T-helper 1 cell treated with Interleukin-12 subunit alpha and Interleukin-12 subunit beta and Interleukin-4 antibody, amounts not matched to agents 30 ng/mL and 1 ng/mL, for 36 hours (primary cell): ENCODE measurements around the gene XYLT2. TPM values are rescaled to one million over a fixed set of nuclear protein-coding genes. Genes with fewer than 3 reads are reported as not detected.

ENCODE experiments used
- intact Hi-C: fragments of 100-400 bp; cut with micrococcal nuclease; formaldehyde crosslinking; loops from one replicate; pipeline ENCODE4 v1.15.1; 2024
- total RNA-seq: library from RNA; stranded (reverse); gene quantifications from 2 replicates; pipeline ENCODE4 v1.2.3, GENCODE V29; 2022

XYLT2 gene
- total RNA-seq, 1 donor from 2014 or later: 31.1 TPM

GRCh38 chr17:50348522-50349242 lies 2.8 kb downstream of the XYLT2 start:
- intact Hi-C loops: loop anchor here (5.0 kb wide), 2 partner anchors 134 to 196 kb away; partner anchors contain the start of gene PPP1R9B

- intact Hi-C loops: loop anchor here (5.0 kb wide), 2 partner anchors 133 to 197 kb away; partner anchors contain the start of gene PPP1R9B
Measured at GRCh38 chr17:50349243-50349600, 3.3 kb downstream of the XYLT2 start.

GRCh38 chr17:50350733-50351132 lies 4.8 kb downstream of the XYLT2 start:
- intact Hi-C loops: no loop called here

GRCh38 chr17:50352072-50352692 lies 6.3 kb downstream of the XYLT2 start:
- intact Hi-C loops: no loop called here

- intact Hi-C loops: no loop called here
Measured at GRCh38 chr17:50352693-50353599, 7.0 kb downstream of the XYLT2 start.

GRCh38 chr17:50353600-50354195 lies 7.8 kb downstream of the XYLT2 start:
- intact Hi-C loops: no loop called here

- intact Hi-C loops: no loop called here
Measured at GRCh38 chr17:50354198-50354597, 8.3 kb downstream of the XYLT2 start.

- intact Hi-C loops: no loop called here
Measured at GRCh38 chr17:50354776-50355175, 8.8 kb downstream of the XYLT2 start.

- intact Hi-C loops: no loop called here
Measured at GRCh38 chr17:50355336-50355700, 9.4 kb downstream of the XYLT2 start.

GRCh38 chr17:50355701-50356341 lies 9.9 kb downstream of the XYLT2 start:
- intact Hi-C loops: no loop called here

GRCh38 chr17:50356418-50356817 lies 10.5 kb downstream of the XYLT2 start:
- intact Hi-C loops: no loop called here

GRCh38 chr17:50356892-50357510 lies 11.1 kb downstream of the XYLT2 start:
- intact Hi-C loops: no loop called here

GRCh38 chr17:50358177-50358576 lies 12.3 kb downstream of the XYLT2 start:
- intact Hi-C loops: no loop called here

GRCh38 chr17:50359005-50359699 lies 13.2 kb downstream of the XYLT2 start:
- intact Hi-C loops: no loop called here

- intact Hi-C loops: no loop called here
Measured at GRCh38 chr17:50359998-50360461, 14.1 kb downstream of the XYLT2 start.

- intact Hi-C loops: no loop called here
Measured at GRCh38 chr17:50360486-50361115, 14.7 kb downstream of the XYLT2 start.

- intact Hi-C loops: loop anchor here (1.0 kb wide), 3 partner anchors 10 to 117 kb away; partner anchors contain the start of gene LRRC59
Measured at GRCh38 chr17:50361561-50362480, 15.9 kb downstream of the XYLT2 start.

- intact Hi-C loops: loop anchor here (1.0 kb wide), 3 partner anchors 10 to 117 kb away; partner anchors contain the start of gene LRRC59
Measured at GRCh38 chr17:50362661-50363060, 16.7 kb downstream of the XYLT2 start.
